Stimulated activated CD4-positive, alpha-beta T cell treated with anti-CD3 and anti-CD28 coated beads, Interleukin-2, amount 100 ng/mL, for 48 hours (primary cell): Measurements from ENCODE around the gene MYD88.
A peak's percentile ranks its signal among the peaks of the same experiment; 100 is the strongest.

Source experiments
- DNase-seq, 2 donors: peaks; one replicate each; pipeline ENCODE4 v3.0.0-alpha.2; 2020

Gene MYD88

GRCh38 chr3:38114052-38114874, 24.2 kb upstream of the MYD88 start:
- DNase-seq: no peak

GRCh38 chr3:38114875-38115644, 23.4 kb upstream of the MYD88 start:
- no peak for DNase-seq

GRCh38 chr3:38115645-38116427, 22.6 kb upstream of the MYD88 start:
- no peak for DNase-seq

GRCh38 chr3:38116471-38117162, 21.8 kb upstream of the MYD88 start:
- DNase-seq: no peak

GRCh38 chr3:38117163-38117716, 21.2 kb upstream of the MYD88 start:
- DNase-seq: no peak

- peak; percentile 57 to 70 for DNase-seq
These were observed 20.6 kb upstream of the MYD88 start for GRCh38 chr3:38117748-38118420.

- DNase-seq: no peak
These were observed 19.8 kb upstream of the MYD88 start for GRCh38 chr3:38118421-38119247.

- DNase-seq: no peak
These were observed 19.3 kb upstream of the MYD88 start for GRCh38 chr3:38119248-38119544.

- DNase-seq: no peak
These were observed 18.4 kb upstream of the MYD88 start for GRCh38 chr3:38119821-38120692.

- DNase-seq: no peak
These were observed 17.6 kb upstream of the MYD88 start for GRCh38 chr3:38120693-38121450.

GRCh38 chr3:38121451-38121831, 17.0 kb upstream of the MYD88 start:
- DNase-seq: no peak

GRCh38 chr3:38121832-38122461, 16.5 kb upstream of the MYD88 start:
- DNase-seq: no peak

GRCh38 chr3:38122712-38123290, 15.7 kb upstream of the MYD88 start:
- DNase-seq: no peak

GRCh38 chr3:38124324-38125122, 13.9 kb upstream of the MYD88 start:
- DNase-seq: no peak

GRCh38 chr3:38125305-38126120, 12.9 kb upstream of the MYD88 start:
- no peak for DNase-seq

GRCh38 chr3:38126121-38126892, 12.2 kb upstream of the MYD88 start:
- DNase-seq: no peak
